Epithelial cell of proximal tubule (primary cell): ENCODE measurements around the gene ARF1. TPM values are rescaled to one million over a fixed set of nuclear protein-coding genes. Genes with fewer than 3 reads are reported as not detected.

Experiments
- DNase-seq: peaks from one replicate; pipeline ENCODE4 v3.0.0-alpha.2; 2011; ENCODE audit warnings: low read depth
- H3K4me3 ChIP-seq: 2 replicates; pipeline ENCODE4 v1.5.1; 2011; ENCODE audit warnings: low read depth, mild to moderate bottlenecking, low read length
- CTCF ChIP-seq: conservative IDR thresholded peaks from 2 replicates; pipeline ENCODE4 v1.5.1; 2012; ENCODE audit warnings: low read depth, mild to moderate bottlenecking, low read length
- total RNA-seq: library from RNA; depleted of rRNA; stranded (reverse); fragments of >200 nt; gene quantifications from 2 replicates; pipeline ENCODE4 v1.2.3, GENCODE V29; 2015

The ARF1 gene
- total RNA-seq, 1 donor from 2014 or later, result 303 TPM

GRCh38 chr1:228141226-228142044, 58.9 kb downstream of the ARF1 start:
- H3K4me3 ChIP-seq, result peak overlapping the region; percentile 63
- DNase-seq, result no peak
- no peak for TF ChIP-seq CTCF

- no peak for TF ChIP-seq CTCF
- DNase-seq, result no peak
- H3K4me3 ChIP-seq, result peak overlapping the region; percentile 63
These were observed 59.7 kb downstream of the ARF1 start for GRCh38 chr1:228142155-228142691.

GRCh38 chr1:228142701-228143136, 60.2 kb downstream of the ARF1 start:
- no peak for TF ChIP-seq CTCF
- DNase-seq, result no peak
- H3K4me3 ChIP-seq, result no peak overlapping the region

- TF ChIP-seq CTCF, result no peak
- no peak overlapping the region for H3K4me3 ChIP-seq
- no peak for DNase-seq
These were observed 61.1 kb downstream of the ARF1 start for GRCh38 chr1:228143480-228144192.

GRCh38 chr1:228144193-228144992, 61.9 kb downstream of the ARF1 start:
- no peak overlapping the region for H3K4me3 ChIP-seq
- TF ChIP-seq CTCF, result no peak
- no peak for DNase-seq

GRCh38 chr1:228144993-228145343, 62.5 kb downstream of the ARF1 start:
- H3K4me3 ChIP-seq, result no peak overlapping the region
- DNase-seq, result no peak
- no peak for TF ChIP-seq CTCF
